HG02588 (cell line): ENCODE results near the gene SOAT1.

Experiments
- ATAC-seq: cut with Tn5 transposase; IDR thresholded peaks from one replicate; pipeline ENCODE4 v1.9.1; 2021; ENCODE audit warnings: mild to moderate bottlenecking, moderate library complexity; ENCODE audit not compliant: unreplicated experiment

SOAT1 gene

GRCh38 chr1:179303200-179303785 is 9.7 kb downstream of the SOAT1 start:
- ATAC-seq = no peak

- no peak for ATAC-seq
Observed at GRCh38 chr1:179305450-179305849, 11.9 kb downstream of the SOAT1 start.

- ATAC-seq = no peak
Observed at GRCh38 chr1:179310291-179310690, 16.7 kb downstream of the SOAT1 start.

GRCh38 chr1:179310721-179311120 is 17.1 kb downstream of the SOAT1 start:
- no peak for ATAC-seq

GRCh38 chr1:179311149-179311700 is 17.6 kb downstream of the SOAT1 start:
- ATAC-seq = no peak

- no peak for ATAC-seq
Observed at GRCh38 chr1:179313004-179313403, 19.4 kb downstream of the SOAT1 start.

- no peak for ATAC-seq
Observed at GRCh38 chr1:179314928-179315327, 21.3 kb downstream of the SOAT1 start.

GRCh38 chr1:179318491-179318890 is 24.9 kb downstream of the SOAT1 start:
- ATAC-seq = no peak

GRCh38 chr1:179321533-179322216 is 28.1 kb downstream of the SOAT1 start:
- ATAC-seq = no peak

GRCh38 chr1:179322557-179322956 is 29.0 kb downstream of the SOAT1 start:
- ATAC-seq = no peak

GRCh38 chr1:179323436-179323835 is 29.8 kb downstream of the SOAT1 start:
- ATAC-seq = no peak

GRCh38 chr1:179325836-179326235 is 32.2 kb downstream of the SOAT1 start:
- ATAC-seq = no peak

GRCh38 chr1:179326746-179327145 is 33.1 kb downstream of the SOAT1 start:
- no peak for ATAC-seq

- no peak for ATAC-seq
Observed at GRCh38 chr1:179327196-179327595, 33.6 kb downstream of the SOAT1 start.

GRCh38 chr1:179327679-179328078 is 34.1 kb downstream of the SOAT1 start:
- no peak for ATAC-seq

GRCh38 chr1:179329862-179330261 is 36.3 kb downstream of the SOAT1 start:
- ATAC-seq = no peak

- ATAC-seq = no peak
Observed at GRCh38 chr1:179334440-179334839, 40.8 kb downstream of the SOAT1 start.

- no peak for ATAC-seq
Observed at GRCh38 chr1:179337288-179337687, 43.7 kb downstream of the SOAT1 start.

GRCh38 chr1:179337942-179338560 is 44.5 kb downstream of the SOAT1 start:
- ATAC-seq = no peak

- ATAC-seq = no peak
Observed at GRCh38 chr1:179340918-179341317, 47.3 kb downstream of the SOAT1 start.

- ATAC-seq = no peak
Observed at GRCh38 chr1:179341943-179342547, 48.4 kb downstream of the SOAT1 start.
